H1 (cell line): ENCODE measurements around the gene NLGN4X. TPM values are rescaled to one million over a fixed set of nuclear protein-coding genes. Genes with fewer than 3 reads are reported as not detected.

Source experiments
- BRCA1 ChIP-seq: IDR thresholded peaks from 2 replicates; pipeline ENCODE4 v1.6.1; 2012; ENCODE audit warnings: low read depth, low read length, improper control_type of control experiment
- JUND ChIP-seq: IDR thresholded peaks from 2 replicates; pipeline ENCODE4 v1.6.1; 2011; ENCODE audit warnings: mild to moderate bottlenecking, improper control_type of control experiment, low read length
- NANOG ChIP-seq: IDR thresholded peaks from 2 replicates; pipeline ENCODE4 v1.6.1; 2011; ENCODE audit warnings: low read length, low read depth, mild to moderate bottlenecking, inconsistent platforms; ENCODE audit not compliant: insufficient read depth, poor library complexity, severe bottlenecking
- NRF1 ChIP-seq: IDR thresholded peaks from 2 replicates; pipeline ENCODE4 v1.6.1; 2011; ENCODE audit warnings: mild to moderate bottlenecking, low read depth, low read length, improper control_type of control experiment
- SAP30 ChIP-seq: fragments of 300-600 bp; sonication (generic); IDR thresholded peaks from 2 replicates; pipeline ENCODE4 v1.7.1; 2012; ENCODE audit warnings: low read length, moderate library complexity, mild to moderate bottlenecking, inconsistent platforms; ENCODE audit not compliant: insufficient read depth, insufficient replicate concordance
- TAF1 ChIP-seq: IDR thresholded peaks from 2 replicates; pipeline ENCODE4 v1.6.1; 2011; ENCODE audit warnings: mild to moderate bottlenecking, low read depth, low read length
- polyA plus RNA-seq, 7 experiments: library from polyadenylated mRNA; depleted of rRNA in 3 of 7; stranded (reverse) in 5 of 7; unstranded in 2 of 7; fragments of >200 nt in 5 of 7; fragments of 200-250 nt in 2 of 7; gene quantifications; 1 replicate in 5 of 7; 2 replicates in 1 of 7; 4 replicates in 1 of 7; pipeline versions ENCODE4 v1.2.1 to v1.2.3, GENCODE V29; 2011 to 2013; ENCODE audit warnings: missing spikeins in 2 of 7, mixed read lengths in 2 of 7
- total RNA-seq: library from RNA; stranded (reverse); fragmentation: NEBNext Ultra II Directional; extraction: Animal tissue kit (Norgen Biotek cat#: 25700); gene quantifications from 2 replicates; pipeline ENCODE4 v1.2.1, GENCODE V29; 2021

Gene NLGN4X
- total and polyA plus RNA-seq, 2 of the 8 experiments (the other 6 are each of a cell fraction or from before 2014, with no cell fraction given), result 104 to 124 TPM

DNA sequence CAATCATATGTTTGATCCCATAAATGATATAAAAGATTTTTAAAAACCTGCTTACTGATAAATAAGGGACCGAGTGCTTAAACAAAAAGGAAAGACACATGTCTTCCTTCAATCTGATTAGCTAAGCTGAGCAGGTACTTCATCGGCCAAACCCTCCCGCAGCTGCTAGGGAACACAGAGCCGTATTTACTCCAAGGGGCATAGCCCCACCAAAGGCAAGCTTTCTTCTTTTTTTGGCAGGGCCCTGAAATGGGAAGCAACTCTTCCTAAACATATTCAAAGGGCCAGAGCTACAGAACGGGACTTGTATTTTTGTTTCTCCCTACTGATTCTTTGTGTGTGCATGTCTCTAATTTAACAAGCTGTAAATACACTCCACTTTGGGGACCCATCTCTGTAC lies 337.3 kb downstream of the NLGN4X start (continued):
- no peak for TF ChIP-seq BRCA1
- TF ChIP-seq NRF1, result no peak
- TF ChIP-seq SAP30, result no peak
- TF ChIP-seq JUND, result no peak
- no peak for TF ChIP-seq NANOG
- no peak for TF ChIP-seq TAF1
- TF ChIP-seq, all 59 proteins: peak for 0
